Liver (tissue), 9 donors: Measurements from ENCODE around the gene LY86. TPM values are rescaled to one million over a fixed set of nuclear protein-coding genes. Genes with fewer than 3 reads are reported as not detected.

Experiments used
- DNase-seq: peaks from one replicate; pipeline ENCODE4 v3.0.0-alpha.2; 2017; ENCODE audit warnings: low spot score
- H3K27ac ChIP-seq, 2 donors: one replicate each; pipeline ENCODE4 v1.7.0; 2013; ENCODE audit warnings: inconsistent platforms in 2 of 2, low read length in 2 of 2, control low read depth in 1 of 2, low read depth in 1 of 2, mild to moderate bottlenecking in 1 of 2
- H3K27me3 ChIP-seq, 4 donors: one replicate each; pipeline versions ENCODE4 v1.6.1 to v1.7.0; 2013; ENCODE audit warnings: low read length in 3 of 4, inconsistent platforms in 1 of 4, mild to moderate bottlenecking in 1 of 4, moderate library complexity in 1 of 4; ENCODE audit not compliant: control insufficient read depth in 4 of 4, insufficient read depth in 4 of 4
- H3K36me3 ChIP-seq, 4 donors: one replicate each; pipeline versions ENCODE4 v1.6.1 to v1.7.0; 2013; ENCODE audit warnings: low read length in 3 of 4, mild to moderate bottlenecking in 3 of 4, low read depth in 1 of 4, moderate library complexity in 1 of 4; ENCODE audit not compliant: control insufficient read depth in 4 of 4, insufficient read depth in 3 of 4
- H3K4me1 ChIP-seq, 4 donors: one replicate each; pipeline versions ENCODE4 v1.6.1 to v1.7.0; 2013; ENCODE audit warnings: low read length in 3 of 4, mild to moderate bottlenecking in 3 of 4, moderate library complexity in 1 of 4; ENCODE audit not compliant: control insufficient read depth in 4 of 4, insufficient read depth in 4 of 4
- H3K4me3 ChIP-seq, 3 donors: one replicate each; pipeline versions ENCODE4 v1.6.1 to v1.7.0; 2013; ENCODE audit warnings: low read length in 3 of 3, control low read depth in 1 of 3, low read depth in 1 of 3, mild to moderate bottlenecking in 1 of 3
- H3K9ac ChIP-seq, 2 donors: one replicate each; pipeline ENCODE4 v1.7.0; 2013; ENCODE audit warnings: low read length in 2 of 2, mild to moderate bottlenecking in 2 of 2, moderate library complexity in 2 of 2, control low read depth in 1 of 2, low read depth in 1 of 2
- H3K9me3 ChIP-seq, 4 donors: one replicate each; pipeline versions ENCODE4 v1.6.1 to v1.7.0; 2013; ENCODE audit warnings: low read length in 3 of 4; ENCODE audit not compliant: control insufficient read depth in 4 of 4
- ATF3 ChIP-seq: IDR thresholded peaks from 2 replicates; pipeline ENCODE4 v1.6.1; 2016; ENCODE audit warnings: antibody characterized with exemption
- CTCF ChIP-seq: fragments of 150-350 bp; IDR thresholded peaks from 2 replicates; pipeline ENCODE4 v1.5.1; 2017; ENCODE audit warnings: improper control_type of control experiment, low read depth, low read length; ENCODE audit not compliant: missing input control
- EGR1 ChIP-seq, 2 donors: IDR thresholded peaks; 2 replicates each; pipeline ENCODE4 v1.6.1; 2016 to 2018; ENCODE audit warnings: antibody characterized with exemption in 2 of 2, low read depth in 2 of 2
- FOXA1 ChIP-seq: IDR thresholded peaks from 2 replicates; pipeline ENCODE4 v1.6.1; 2016; ENCODE audit warnings: antibody characterized with exemption
- FOXA2 ChIP-seq: IDR thresholded peaks from 2 replicates; pipeline ENCODE4 v1.6.1; 2016; ENCODE audit warnings: antibody characterized with exemption
- GABPA ChIP-seq, 2 donors: IDR thresholded peaks in 1 of 2; conservative IDR thresholded peaks in 1 of 2; 2 replicates each; pipeline ENCODE4 v1.6.1; 2016; ENCODE audit warnings: antibody characterized with exemption in 2 of 2, mild to moderate bottlenecking in 1 of 2, moderate library complexity in 1 of 2
- HNF4A ChIP-seq, 2 donors: conservative IDR thresholded peaks; 2 replicates each; pipeline ENCODE4 v1.6.1; 2016; ENCODE audit warnings: antibody characterized with exemption in 2 of 2, mild to moderate bottlenecking in 2 of 2
- HNF4G ChIP-seq: IDR thresholded peaks from 2 replicates; pipeline ENCODE4 v1.6.1; 2016; ENCODE audit warnings: antibody characterized with exemption
- JUND ChIP-seq, 2 donors: IDR thresholded peaks; 2 replicates each; pipeline ENCODE4 v1.6.1; 2016; ENCODE audit warnings: antibody characterized with exemption in 2 of 2
- MAX ChIP-seq: IDR thresholded peaks from 2 replicates; pipeline ENCODE4 v1.6.1; 2016; ENCODE audit warnings: antibody characterized with exemption
- NR2F2 ChIP-seq: IDR thresholded peaks from 2 replicates; pipeline ENCODE4 v1.6.1; 2016; ENCODE audit warnings: antibody characterized with exemption
- RAD21 ChIP-seq, 2 donors: IDR thresholded peaks; 2 replicates each; pipeline ENCODE4 v1.6.1; 2016; ENCODE audit warnings: antibody characterized with exemption in 2 of 2, mild to moderate bottlenecking in 2 of 2
- REST ChIP-seq: IDR thresholded peaks from 2 replicates; pipeline ENCODE4 v1.6.1; 2016; ENCODE audit warnings: antibody characterized with exemption, mild to moderate bottlenecking
- RXRA ChIP-seq, 2 donors: IDR thresholded peaks; 2 replicates each; pipeline ENCODE4 v1.6.1; 2017 to 2018; ENCODE audit warnings: antibody characterized with exemption in 2 of 2, mild to moderate bottlenecking in 1 of 2
- SP1 ChIP-seq: IDR thresholded peaks from 2 replicates; pipeline ENCODE4 v1.6.1; 2018; ENCODE audit warnings: antibody characterized with exemption, mild to moderate bottlenecking
- TAF1 ChIP-seq: conservative IDR thresholded peaks from 2 replicates; pipeline ENCODE4 v1.6.1; 2016; ENCODE audit warnings: antibody characterized with exemption, mild to moderate bottlenecking
- YY1 ChIP-seq: IDR thresholded peaks from 2 replicates; pipeline ENCODE4 v1.6.1; 2016; ENCODE audit warnings: antibody characterized with exemption, mild to moderate bottlenecking
- ZBTB33 ChIP-seq: IDR thresholded peaks from 2 replicates; pipeline ENCODE4 v1.6.1; 2016; ENCODE audit warnings: antibody characterized with exemption
- WGBS: extraction: QIAGEN DNeasy Blood & Tissue Kit; methylation state at CpG from one replicate; pipeline ENCODE4 v1.1.7; 2013; 5-methylcytosine and 5-hydroxymethylcytosine counted together
- polyA plus RNA-seq, 2 donors: library from polyadenylated mRNA; stranded (reverse) in 1 of 2; unstranded in 1 of 2; fragments of 200-250 nt in 1 of 2; fragments of >200 nt in 1 of 2; fragmentation: Nextera tagmentation in 1 of 2; extraction: Ambion mirVana in 1 of 2; gene quantifications; one replicate each; pipeline versions ENCODE4 v1.2.1 to v1.2.3, GENCODE V29; 2013 to 2015
- total RNA-seq, 2 donors: library from RNA; depleted of rRNA; stranded (reverse); fragments of >200 nt; gene quantifications; one replicate each; pipeline ENCODE4 v1.2.3, GENCODE V29; 2014
- donor health status: healthy.
- donor health status: healthy.
- donor health status: healthy.
- donor health status: healthy.
- donor health status: healthy.

LY86 gene
- total and polyA plus RNA-seq, 4 donors = 1.4 to 7.8 (median 3.7) TPM

GRCh38 chr6:6629402-6629801 is 40.9 kb downstream of the LY86 start:
- Histone ChIP-seq H3K4me3 (no peak overlapping the region), H3K9ac (no peak overlapping the region), H3K36me3 (no peaks in the 10 kb centered on the region), H3K4me1 (no peaks in the 10 kb centered on the region), H3K27ac (no peak overlapping the region), H3K27me3 (no peaks in the 10 kb centered on the region), H3K9me3 (no peaks in the 10 kb centered on the region)
- WGBS = 59% methylated on average over 2 of the region's 2 CpGs
- TF ChIP-seq RXRA (IDR thresholded peaks at IDR 0.05) = no peak
- TF ChIP-seq FOXA1 = no peak
- TF ChIP-seq REST = no peak
- TF ChIP-seq MAX = no peak
- no peak for TF ChIP-seq RAD21 (IDR thresholded peaks at IDR 0.05)
- no peak for TF ChIP-seq EGR1 (IDR thresholded peaks at IDR 0.05; ENCODE audit: low read depth in 2 of 2)
- TF ChIP-seq JUND (IDR thresholded peaks at IDR 0.05) = no peak
- no peak for TF ChIP-seq TAF1
- no peak for TF ChIP-seq SP1
- no peak for TF ChIP-seq CTCF
- TF ChIP-seq HNF4A (conservative IDR thresholded peaks at IDR 0.05) = no peak
- TF ChIP-seq ZBTB33 = no peak
- TF ChIP-seq NR2F2 = no peak
- no peak for TF ChIP-seq ATF3
- TF ChIP-seq FOXA2 = no peak
- no peak for TF ChIP-seq HNF4G
- TF ChIP-seq GABPA (IDR thresholded peaks at IDR 0.05 in 1 of 2, conservative IDR thresholded peaks at IDR 0.05 in 1 of 2) = no peak
- TF ChIP-seq YY1 = no peak
- DNase-seq = no peak

GRCh38 chr6:6631053-6631452 is 42.5 kb downstream of the LY86 start:
- Histone ChIP-seq H3K4me3 (no peak overlapping the region), H3K27me3 (no peaks in the 10 kb centered on the region), H3K4me1 (no peaks in the 10 kb centered on the region), H3K27ac (no peak overlapping the region), H3K36me3 (no peaks in the 10 kb centered on the region), H3K9ac (no peak overlapping the region), H3K9me3 (no peaks in the 10 kb centered on the region)
- DNase-seq = no peak
- WGBS = 54% methylated on average over 3 of the region's 3 CpGs
- no peak for TF ChIP-seq EGR1 (IDR thresholded peaks at IDR 0.05; ENCODE audit: low read depth in 2 of 2)
- TF ChIP-seq CTCF = no peak
- TF ChIP-seq HNF4G = no peak
- no peak for TF ChIP-seq TAF1
- no peak for TF ChIP-seq NR2F2
- no peak for TF ChIP-seq REST
- TF ChIP-seq MAX = no peak
- TF ChIP-seq HNF4A (conservative IDR thresholded peaks at IDR 0.05) = no peak
- no peak for TF ChIP-seq SP1
- no peak for TF ChIP-seq JUND (IDR thresholded peaks at IDR 0.05)
- no peak for TF ChIP-seq RXRA (IDR thresholded peaks at IDR 0.05)
- TF ChIP-seq FOXA1 = no peak
